ENCODE results near the gene UCN3.

DNA sequence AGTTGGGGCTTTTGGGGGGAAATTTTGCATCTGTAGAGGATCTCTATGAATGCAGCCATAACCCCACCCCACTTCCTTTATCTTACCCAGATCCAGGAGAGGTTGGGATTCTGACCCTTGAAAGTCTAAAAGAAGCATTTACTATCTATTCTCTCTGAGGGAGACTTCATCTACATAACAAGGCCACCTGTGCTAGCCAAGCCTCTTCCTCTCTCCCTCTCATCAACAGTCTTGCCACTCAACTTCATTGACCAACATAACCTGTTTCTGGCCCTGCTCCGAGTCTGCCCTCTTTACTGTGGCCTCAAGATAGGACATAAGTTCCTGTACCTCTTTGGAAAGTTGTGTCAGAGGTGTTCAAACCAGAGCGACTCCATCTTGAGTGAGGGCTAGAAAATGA lies 20.5 kb downstream of the UCN3 start:
- TF ChIP-seq, protein P1, sequence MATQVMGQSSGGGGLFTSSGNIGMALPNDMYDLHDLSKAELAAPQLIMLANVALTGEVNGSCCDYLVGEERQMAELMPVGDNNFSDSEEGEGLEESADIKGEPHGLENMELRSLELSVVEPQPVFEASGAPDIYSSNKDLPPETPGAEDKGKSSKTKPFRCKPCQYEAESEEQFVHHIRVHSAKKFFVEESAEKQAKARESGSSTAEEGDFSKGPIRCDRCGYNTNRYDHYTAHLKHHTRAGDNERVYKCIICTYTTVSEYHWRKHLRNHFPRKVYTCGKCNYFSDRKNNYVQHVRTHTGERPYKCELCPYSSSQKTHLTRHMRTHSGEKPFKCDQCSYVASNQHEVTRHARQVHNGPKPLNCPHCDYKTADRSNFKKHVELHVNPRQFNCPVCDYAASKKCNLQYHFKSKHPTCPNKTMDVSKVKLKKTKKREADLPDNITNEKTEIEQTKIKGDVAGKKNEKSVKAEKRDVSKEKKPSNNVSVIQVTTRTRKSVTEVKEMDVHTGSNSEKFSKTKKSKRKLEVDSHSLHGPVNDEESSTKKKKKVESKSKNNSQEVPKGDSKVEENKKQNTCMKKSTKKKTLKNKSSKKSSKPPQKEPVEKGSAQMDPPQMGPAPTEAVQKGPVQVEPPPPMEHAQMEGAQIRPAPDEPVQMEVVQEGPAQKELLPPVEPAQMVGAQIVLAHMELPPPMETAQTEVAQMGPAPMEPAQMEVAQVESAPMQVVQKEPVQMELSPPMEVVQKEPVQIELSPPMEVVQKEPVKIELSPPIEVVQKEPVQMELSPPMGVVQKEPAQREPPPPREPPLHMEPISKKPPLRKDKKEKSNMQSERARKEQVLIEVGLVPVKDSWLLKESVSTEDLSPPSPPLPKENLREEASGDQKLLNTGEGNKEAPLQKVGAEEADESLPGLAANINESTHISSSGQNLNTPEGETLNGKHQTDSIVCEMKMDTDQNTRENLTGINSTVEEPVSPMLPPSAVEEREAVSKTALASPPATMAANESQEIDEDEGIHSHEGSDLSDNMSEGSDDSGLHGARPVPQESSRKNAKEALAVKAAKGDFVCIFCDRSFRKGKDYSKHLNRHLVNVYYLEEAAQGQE (IDR thresholded peaks at IDR 0.05; ENCODE audit: low read depth, low read length), result no peak
- TF ChIP-seq TAF1 (IDR thresholded peaks at IDR 0.05; ENCODE audit: borderline replicate concordance, low read depth, low read length) (no peak), CTCF (IDR thresholded peaks at IDR 0.05) (no peak), RCOR1 (IDR thresholded peaks at IDR 0.05; ENCODE audit: low read length) (no peak), POLR2AphosphoS5 (IDR thresholded peaks at IDR 0.05; ENCODE audit: low read depth, low read length) (no peak), RXRA (IDR thresholded peaks at IDR 0.05; ENCODE audit: borderline replicate concordance, low read depth) (no peak), FOXJ3 (CRISPR knock-in tag; IDR thresholded peaks at IDR 0.05) (no peak), GABPA (IDR thresholded peaks at IDR 0.05; ENCODE audit: low read depth) (no peak), USF2 (IDR thresholded peaks at IDR 0.05; ENCODE audit: borderline replicate concordance, low read depth, low read length) (no peak)
- TF ChIP-seq, protein P2, sequence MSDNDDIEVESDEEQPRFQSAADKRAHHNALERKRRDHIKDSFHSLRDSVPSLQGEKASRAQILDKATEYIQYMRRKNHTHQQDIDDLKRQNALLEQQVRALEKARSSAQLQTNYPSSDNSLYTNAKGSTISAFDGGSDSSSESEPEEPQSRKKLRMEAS (IDR thresholded peaks at IDR 0.05; ENCODE audit: low read depth), result no peak

Measured in SK-N-SH (cell line).